GM12801 (cell line): Measurements from ENCODE around the gene PHACTR3.

Source experiments
- TF ChIP-seq, protein P1 (sequence below): IDR thresholded peaks from one replicate; pipeline ENCODE4 v1.5.1; 2011; ENCODE audit warnings: control low read depth; ENCODE audit not compliant: insufficient read length; ENCODE audit errors: extremely low read depth

The PHACTR3 gene

DNA sequence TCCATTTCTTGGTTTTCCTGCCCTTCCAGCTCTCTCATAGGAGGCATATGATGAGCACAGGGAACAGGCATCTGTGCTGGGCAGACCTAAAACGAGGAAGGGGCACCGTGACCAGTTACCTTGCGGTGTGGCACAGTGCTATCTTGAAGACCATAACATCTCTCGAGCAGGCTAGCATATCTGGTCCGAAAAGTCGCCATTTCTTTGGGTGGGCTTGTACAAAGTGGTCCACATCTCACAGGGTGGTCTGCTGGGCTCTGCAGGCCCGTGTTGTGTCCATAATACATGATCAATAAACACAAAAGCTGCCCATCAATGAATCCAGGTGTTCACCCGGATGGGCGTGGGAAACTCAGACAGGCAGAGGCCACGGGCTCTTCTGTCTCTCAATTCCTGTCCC lies 115.7 kb downstream of the PHACTR3 start:
- TF ChIP-seq, protein P1, sequence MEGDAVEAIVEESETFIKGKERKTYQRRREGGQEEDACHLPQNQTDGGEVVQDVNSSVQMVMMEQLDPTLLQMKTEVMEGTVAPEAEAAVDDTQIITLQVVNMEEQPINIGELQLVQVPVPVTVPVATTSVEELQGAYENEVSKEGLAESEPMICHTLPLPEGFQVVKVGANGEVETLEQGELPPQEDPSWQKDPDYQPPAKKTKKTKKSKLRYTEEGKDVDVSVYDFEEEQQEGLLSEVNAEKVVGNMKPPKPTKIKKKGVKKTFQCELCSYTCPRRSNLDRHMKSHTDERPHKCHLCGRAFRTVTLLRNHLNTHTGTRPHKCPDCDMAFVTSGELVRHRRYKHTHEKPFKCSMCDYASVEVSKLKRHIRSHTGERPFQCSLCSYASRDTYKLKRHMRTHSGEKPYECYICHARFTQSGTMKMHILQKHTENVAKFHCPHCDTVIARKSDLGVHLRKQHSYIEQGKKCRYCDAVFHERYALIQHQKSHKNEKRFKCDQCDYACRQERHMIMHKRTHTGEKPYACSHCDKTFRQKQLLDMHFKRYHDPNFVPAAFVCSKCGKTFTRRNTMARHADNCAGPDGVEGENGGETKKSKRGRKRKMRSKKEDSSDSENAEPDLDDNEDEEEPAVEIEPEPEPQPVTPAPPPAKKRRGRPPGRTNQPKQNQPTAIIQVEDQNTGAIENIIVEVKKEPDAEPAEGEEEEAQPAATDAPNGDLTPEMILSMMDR = no peak

DNA sequence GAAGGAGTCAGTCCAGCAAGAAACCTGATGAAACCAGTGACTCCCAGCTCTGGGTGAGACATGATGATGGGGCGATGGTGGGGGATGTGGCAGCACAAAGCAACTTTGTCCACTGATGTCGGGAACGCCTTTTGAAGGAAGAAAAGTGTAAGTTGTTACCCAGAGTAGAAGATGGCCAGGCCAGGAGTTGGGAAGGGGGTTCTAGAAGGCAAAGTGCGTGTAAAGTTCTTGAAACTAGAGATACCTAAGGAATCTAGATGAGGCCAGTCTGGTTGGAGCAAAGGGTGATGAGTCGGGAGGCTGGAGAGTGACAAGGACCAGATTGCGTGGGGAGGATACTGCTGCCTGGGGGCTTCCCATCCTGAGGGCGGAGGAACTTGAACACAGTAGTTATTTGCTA lies 117.0 kb downstream of the PHACTR3 start:
- TF ChIP-seq, protein P1 = no peak

DNA sequence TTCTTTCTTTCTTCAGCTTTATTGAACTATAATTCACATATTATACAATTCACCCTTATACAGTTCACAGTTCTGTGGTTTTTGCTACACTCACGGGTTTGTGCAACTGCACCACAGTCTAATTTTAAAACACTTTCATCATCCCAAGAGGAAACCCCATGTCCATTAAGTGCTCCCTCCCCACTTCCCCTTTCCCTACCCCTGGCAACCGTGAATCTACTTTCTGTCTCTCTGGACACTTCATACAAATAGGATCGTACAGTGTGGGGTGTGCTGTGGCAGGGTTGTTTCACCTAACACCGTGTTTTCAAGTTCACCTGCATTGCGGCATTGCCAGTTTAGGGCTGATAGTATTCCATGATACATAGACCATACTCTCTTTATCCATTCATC lies 118.8 kb downstream of the PHACTR3 start:
- TF ChIP-seq, protein P1 = no peak

DNA sequence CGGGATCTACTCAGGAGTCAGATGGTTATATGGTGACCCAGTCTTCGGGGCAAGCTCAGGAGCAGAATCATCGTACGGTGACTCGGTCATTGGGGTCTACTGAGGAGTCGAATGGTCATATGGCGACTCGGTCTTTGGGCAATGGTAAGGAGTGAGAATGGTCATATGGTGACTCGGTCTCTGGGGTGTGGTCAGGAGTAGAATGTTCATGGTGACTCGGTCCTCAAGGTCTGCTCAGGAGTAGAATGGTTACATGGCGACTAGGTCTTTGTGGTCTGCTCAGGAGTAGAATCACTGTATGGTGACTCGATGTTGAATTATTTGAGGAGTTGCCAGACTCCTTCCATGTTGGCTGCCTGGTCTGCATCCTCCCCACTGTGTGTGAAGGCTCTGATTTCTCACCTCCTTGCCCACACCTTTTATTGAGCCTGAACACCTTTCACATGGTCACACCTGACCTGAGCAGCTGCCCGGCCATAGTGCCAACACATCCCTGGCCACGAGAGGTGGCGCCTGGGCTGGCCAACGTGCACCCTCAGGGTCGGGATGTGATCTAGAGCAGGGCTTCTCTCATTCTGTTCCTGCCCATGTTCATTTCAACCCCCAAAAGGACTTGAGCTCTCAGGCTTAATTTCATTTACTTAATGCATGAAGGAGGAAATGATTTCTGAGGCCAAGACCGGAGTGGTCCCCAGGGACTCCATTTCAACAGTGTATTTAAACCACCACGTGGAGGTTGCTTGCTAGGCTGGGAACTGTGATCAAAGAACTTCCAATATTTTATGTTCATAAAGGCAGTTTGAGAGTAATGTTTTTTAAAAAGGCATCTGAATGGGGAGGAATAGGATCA lies 119.5 kb downstream of the PHACTR3 start:
- TF ChIP-seq, protein P1 = no peak

DNA sequence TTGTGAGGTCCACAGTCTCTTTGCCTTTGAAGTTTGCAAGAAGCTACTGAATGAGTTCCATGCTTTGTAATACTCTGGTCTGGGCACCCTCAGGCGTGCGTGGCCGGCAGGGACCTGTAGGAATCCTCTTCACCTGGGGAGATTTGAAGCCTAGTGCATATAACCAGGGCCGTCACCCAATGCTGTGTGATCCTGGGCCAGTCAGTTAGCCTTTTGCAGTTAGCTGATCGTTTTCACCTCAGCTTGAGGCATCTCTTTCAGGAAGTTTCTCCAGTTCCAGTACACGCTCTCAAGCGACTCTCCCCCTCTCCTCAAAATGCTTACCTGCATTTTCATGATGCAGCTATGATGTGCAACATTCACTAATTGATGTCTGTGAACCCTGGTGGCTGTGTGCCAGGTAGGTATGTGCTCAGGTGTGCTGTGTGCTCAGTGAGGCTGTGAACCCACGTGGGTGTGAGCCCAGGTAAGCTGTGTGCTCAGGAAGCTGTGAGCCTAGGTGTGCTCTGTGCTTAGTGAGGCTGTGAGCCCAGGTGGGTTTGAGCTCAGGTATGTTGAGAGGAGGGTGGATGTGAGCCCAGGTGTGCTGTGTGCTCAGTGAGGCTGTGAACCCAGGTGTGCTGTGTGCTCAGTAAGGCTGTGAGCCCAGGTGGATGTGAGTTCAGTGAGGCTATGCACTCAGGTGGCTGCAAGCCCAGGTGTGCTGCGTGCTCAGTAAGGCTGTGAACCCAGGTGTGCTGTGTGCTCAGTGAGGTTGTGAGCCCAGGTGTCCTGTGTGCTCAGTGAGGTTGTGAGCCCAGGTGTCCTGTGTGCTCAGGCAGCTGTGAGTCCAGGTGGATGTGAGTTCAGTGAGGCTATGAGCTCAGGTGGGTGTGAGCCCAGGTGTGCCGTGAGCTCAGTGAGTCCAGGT lies 120.4 kb downstream of the PHACTR3 start:
- TF ChIP-seq, protein P1 = no peak

DNA sequence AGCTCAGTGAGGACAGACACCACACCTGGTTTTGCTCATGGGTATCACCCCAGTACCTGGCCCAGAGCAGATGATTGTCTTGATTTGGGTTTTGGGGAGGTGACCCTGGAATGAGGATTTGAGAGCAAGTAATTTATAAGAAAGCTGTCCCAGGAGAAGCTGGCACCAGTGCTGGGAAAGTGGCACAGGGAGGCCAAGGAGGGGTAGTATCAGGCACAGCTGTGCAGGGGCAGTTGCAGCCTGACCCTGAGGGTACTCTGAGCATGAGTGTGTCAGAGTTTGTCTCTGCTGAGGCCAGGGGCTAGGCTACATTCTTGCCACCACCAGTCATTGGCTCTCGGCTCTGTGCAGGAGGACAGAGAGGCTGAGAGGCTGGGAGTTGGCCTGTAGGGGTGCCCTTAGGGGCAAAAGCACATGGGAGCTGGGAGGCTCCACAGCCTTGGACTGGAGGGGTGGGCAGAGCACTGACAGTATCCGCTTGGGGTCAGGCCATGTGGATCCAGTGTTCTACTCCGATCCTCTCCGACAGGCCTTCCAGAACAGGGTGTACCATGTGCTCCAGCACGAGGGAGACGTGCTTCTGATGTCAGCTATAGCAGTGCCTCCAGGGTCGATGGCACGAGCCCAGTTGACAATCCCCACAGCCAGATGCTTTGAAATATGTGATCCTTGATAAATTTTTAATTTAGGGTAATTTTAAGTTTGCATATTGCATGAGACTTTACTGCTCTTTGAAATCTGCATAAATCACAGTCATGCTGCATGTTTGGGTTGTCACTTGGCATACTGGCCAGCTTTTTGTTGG lies 121.3 kb downstream of the PHACTR3 start:
- TF ChIP-seq, protein P1 = no peak

DNA sequence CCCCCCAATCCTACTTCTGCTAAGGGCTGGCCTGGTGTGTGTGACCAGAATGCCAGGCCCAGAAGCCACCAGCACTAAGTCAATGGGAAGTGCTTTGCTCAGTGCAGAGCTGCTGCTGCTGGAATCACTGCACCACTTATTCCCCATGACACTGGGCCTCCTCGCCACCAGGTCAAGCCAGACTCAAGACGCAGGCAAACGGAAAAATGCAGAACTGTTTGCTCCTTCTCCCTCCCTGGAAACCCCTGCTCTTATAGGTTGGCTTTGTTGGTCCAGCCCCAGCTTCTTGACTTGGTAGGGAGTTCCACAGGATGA lies 121.9 kb downstream of the PHACTR3 start:
- TF ChIP-seq, protein P1 = no peak
